HG03108 (cell line): Measurements from ENCODE around the gene MARF1.
"Not testable (repeated sequence)": the region's sequence is repeated elsewhere in the genome, so short reads cannot be mapped to it uniquely, and the experiment has no call there.

Experiments
- ATAC-seq: cut with Tn5 transposase; IDR thresholded peaks from one replicate; pipeline ENCODE4 v1.9.1; 2021; ENCODE audit warnings: moderate library complexity; ENCODE audit not compliant: unreplicated experiment

The MARF1 gene

GRCh38 chr16:15574614-15574948 lies 68.4 kb downstream of the MARF1 start:
- no peak for ATAC-seq

DNA sequence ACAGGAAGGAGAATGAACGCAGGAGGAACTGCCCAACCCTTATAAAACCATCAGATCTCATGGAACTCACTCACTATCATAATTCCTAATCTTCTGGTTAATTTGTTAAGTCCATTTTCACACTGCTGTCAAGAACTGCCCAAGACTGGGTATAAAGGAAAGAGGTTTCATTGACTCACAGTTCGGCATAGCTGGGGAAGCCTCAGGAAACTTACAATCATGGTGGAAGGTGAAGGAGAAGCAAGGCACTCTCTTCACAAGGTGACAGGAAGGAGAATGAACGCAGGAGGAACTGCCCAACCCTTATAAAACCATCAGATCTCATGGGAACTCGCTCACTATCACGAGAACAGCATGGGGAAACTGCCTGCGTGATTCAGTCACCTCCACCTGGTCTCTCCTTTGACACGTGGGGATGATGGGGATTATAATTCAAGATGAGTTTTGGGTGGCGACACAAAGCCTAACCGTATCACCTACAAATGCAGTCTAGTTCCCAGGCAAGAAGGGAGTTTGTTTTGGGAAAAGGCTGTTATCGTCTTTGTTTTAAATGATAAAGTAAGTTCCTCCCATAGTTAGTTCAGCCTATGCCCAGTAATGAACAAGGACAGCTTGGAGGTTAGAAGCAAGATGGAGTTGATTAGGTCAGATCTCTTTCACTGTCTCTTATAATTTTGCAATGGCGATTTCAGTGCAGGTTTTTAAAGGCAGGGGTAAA lies 68.9 kb downstream of the MARF1 start:
- not testable (repeated sequence) for ATAC-seq

DNA sequence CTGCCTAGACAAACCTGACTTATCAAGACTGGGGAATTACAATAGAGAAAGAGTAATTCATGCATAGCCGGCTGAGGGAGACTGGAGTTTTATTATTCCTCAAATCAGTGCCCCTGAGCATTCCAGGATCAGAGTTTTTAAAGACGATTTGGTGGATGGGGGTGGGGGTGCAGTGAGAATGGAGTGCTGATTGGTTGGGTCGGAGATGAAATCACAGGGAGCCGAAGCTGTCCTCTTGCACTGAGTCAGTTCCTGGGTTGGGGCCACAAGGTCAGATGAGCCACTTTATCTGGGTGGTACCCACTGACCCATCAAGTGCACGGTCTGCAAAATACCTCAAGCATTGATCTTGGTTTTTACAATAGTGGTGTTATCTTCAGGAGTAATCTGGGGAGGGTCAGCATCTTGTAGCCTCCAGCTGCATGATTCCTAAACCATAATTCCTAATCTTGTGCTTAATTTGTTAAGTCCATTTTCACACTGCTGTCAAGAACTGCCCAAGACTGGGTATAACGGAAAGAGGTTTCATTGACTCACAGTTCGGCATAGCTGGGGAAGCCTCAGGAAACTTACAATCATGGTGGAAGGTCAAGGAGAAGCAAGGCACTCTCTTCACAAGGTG lies 69.6 kb downstream of the MARF1 start:
- ATAC-seq, result no peak

DNA sequence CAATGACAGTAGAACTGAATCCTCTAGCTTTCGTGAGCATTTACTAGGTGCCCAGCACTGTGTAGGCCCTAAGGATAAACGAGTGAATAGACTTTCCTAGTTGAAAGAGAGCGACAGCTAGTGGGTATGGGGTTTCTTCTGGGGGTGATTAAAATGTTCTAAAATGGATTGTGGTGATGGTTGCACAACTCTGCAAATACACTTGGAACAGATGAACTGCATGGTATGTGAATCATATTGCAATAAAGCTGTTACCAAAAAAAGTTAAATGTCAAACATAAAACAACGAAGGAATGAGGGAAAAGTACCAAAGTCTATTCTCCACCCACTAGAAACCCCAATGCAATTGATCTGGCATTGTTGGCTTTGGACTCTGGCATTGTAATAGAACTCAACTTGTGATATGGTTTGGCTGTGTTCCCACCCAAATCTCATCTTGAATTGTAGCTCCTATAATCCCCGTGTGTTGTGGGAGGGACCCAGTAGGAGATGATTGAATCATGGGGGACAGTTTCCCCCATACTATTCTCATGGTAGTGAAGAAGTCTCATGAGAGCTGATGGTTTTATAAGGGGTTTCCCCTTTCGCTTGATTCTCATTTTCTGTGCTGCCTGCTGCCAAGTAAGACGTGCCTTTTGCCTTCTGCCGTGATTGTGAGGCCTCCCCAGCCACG lies 70.5 kb downstream of the MARF1 start:
- no peak for ATAC-seq

- ATAC-seq, result no peak
These were observed 71.4 kb downstream of the MARF1 start for GRCh38 chr16:15571557-15571956.

- not testable (repeated sequence) for ATAC-seq
These were observed 72.3 kb downstream of the MARF1 start for GRCh38 chr16:15570666-15571065.

DNA sequence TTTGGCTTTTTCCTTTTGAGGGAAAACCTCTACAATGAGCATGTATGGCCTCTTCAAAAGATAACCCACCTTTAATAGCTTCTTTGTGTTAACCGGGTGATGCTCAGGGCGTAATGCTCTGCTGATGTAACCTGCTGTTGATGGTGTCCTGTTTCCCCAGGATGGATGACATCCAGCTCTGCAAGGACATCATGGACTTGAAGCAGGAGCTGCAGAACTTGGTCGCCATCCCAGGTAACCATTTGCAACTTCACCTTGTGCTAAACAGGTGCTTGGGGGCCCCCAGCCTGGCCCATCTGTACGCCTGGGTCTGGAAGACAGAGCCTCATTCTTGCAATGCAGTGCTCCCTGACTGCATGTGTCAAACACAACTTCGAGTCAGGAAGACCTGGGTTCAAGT lies 75.1 kb downstream of the MARF1 start:
- no peak for ATAC-seq

DNA sequence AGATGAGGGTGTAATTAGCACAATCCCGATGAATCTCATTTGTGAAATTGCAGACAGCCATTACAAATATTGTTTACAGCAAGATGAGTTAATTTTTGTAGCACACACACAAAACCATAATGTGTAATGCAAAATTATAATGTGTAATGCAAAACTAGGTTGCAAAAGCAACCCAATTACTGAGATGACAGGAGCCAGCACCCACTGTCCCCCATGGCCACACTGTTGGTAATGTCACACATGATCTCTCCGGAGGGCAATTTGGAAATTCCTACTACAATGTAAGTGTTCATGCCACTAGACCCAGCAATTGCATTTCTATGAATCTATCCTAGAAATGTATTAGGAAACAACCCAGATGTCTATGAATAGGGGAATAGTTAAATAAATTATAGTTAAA lies 76.9 kb downstream of the MARF1 start:
- ATAC-seq, result no peak

DNA sequence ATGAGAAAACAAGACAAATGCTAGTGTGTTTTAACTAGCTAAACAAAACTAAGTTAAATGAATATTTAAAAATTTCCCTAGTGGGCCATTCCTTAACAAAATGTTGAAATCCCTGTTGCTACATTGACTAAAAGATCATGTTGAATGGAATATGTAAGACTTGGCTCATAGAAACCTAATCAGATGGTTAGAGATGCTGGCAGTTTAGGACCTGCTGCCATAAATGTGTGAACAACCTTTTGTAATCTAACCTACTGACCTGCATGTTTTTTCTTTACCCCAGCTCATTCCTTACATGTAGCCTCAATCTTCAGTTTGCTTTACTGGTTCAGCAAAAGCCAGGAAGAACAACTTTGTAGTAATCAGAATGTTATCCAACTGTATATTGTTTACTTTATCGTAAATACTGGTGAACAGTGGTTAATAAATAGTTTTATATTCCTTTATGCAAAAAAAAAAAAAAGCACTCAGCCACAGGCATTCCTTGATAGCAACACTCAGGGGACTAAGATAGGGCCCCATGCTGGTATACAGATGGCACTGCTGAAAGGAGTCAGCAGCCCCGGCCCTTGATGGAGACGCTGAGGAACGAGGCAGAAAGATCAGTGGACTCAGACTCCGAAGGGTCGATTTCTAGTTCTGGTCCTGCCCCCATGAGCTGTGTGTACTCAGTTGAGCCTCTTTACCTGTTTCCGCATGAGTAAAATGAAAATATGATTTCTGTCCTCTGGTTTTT lies 78.2 kb downstream of the MARF1 start:
- no peak for ATAC-seq

- ATAC-seq, result no peak
These were observed 83.8 kb downstream of the MARF1 start for GRCh38 chr16:15559176-15559575.

DNA sequence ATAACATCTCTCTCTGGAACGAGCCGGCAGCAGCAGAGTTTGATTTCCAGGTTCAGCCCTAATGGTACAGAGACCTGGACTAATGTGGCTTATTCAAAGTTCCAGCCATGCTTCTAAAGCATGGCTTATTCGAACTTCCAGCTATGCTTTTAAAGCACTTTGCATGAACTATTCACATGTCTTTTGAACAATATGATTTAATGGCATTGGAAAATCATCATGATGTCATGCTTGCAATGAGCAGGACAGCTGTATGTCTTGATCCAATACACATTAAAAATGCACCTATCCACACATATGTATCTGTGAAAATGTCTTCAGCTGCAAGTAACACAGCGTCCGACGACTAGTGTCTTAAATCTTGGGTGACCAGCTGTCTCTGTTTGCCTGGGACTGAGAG lies 85.7 kb downstream of the MARF1 start:
- ATAC-seq, result no peak

DNA sequence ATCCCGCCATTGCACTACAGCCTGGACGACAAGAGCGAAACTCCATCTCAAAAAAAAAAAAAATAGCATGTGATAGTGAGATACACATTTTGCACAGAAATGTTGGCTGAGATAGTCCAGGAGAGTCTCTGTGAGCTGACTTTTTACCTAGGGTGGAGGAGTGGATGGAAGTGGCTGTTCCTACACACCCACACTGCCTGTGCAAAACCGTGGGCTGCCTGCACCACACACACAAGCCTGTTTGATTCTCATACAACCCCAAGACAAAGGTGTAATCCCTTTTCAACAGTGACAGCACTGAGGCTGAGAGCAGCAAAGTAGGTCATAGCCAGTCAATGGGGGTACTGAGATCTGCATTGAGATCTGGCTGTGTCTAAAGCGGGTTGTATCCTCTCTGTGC lies 86.8 kb downstream of the MARF1 start:
- ATAC-seq, result no peak

DNA sequence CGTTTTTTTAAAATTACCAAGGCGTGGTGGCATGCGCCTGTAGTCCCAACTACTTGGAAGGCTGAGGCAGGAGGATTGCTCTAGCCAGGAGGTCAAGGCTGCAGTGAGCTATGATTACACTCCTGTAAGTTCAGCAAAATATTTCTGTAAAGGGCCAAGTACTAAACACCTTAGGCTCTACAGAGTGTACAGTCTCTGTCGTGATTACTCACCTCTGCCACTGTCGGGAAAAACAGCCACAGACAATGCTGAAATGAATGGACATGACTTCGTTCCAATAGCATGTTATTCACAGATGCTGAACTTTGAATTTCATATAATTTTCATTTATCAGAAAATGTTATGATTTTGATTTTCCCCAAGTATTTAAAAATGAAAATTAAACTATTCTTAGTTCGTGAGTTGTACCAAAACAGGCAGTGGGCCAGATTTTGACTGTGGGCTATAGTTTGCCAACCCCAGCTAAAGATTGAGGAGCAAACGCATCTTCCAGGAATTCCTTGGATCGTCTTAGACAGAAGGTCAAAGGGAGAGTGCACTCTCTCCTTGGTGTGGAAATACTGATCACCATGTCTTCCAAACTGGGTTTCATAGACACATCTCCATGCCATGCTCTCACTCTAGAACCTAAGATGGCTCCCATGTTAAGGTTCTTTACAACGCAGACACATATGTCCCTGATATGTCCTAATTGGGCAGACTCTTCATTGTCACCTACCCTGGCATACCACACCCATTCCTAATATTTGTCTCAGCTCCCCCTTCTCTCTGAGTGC lies 89.5 kb downstream of the MARF1 start:
- no peak for ATAC-seq

- no peak for ATAC-seq
These were observed 90.4 kb downstream of the MARF1 start for GRCh38 chr16:15552507-15552906.

GRCh38 chr16:15548482-15548891 lies 94.5 kb downstream of the MARF1 start:
- ATAC-seq, result no peak

- ATAC-seq, result no peak
These were observed 95.2 kb downstream of the MARF1 start for GRCh38 chr16:15547768-15548096.

DNA sequence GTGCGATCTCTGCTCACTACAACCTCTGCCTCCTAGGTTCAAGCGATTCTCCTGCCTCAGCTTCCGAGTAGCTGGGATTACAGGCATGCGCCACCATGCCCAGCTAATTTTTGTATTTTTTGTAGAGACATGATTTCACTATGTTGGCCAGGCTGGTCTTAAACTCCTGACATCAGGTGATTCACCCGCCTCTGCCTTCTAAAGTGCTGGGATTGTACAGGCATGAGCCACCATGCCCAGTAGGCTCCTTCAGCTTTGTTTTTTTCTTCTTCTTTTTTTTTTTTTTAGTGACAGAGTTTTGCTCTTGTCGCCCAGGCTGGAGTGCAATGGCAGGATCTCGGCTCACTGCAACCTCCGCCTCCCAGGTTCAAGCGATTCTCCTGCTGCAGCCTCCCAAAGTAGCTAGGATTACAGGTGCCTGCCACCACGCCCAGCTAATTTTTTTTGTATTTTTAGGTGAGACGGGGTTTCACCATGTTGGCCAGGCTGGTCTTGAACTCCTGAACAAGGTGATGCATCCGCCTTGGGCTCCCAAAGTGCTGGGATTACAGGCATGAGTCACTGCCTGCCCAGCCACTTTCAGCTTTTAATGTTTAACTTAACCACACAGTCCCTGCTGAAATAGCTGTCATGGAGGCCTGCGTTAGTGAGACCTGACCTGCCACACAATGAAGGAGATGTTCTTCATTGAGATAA lies 95.7 kb downstream of the MARF1 start:
- not testable (repeated sequence) for ATAC-seq

DNA sequence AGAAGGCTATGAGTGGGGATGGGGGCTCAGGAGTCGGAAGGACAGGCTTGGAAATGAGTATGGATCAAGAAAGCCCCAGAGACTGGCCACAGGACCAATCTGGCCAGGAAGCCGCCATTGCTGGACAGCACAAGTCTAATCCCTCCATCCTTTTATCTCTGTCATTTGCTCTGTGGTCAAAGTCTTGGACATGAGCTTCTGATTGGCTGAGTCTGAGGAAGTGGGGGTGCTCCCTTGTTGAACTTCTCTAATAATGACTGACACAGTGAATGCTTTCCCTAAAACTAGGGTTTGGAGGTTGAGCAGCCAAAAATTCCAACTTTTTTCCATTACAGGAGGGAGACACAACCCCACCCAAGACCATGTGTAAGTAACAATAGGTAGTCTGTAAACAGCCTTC lies 97.4 kb downstream of the MARF1 start:
- ATAC-seq, result no peak

GRCh38 chr16:15544405-15544804 lies 98.5 kb downstream of the MARF1 start:
- ATAC-seq, result no peak
